ENCODE measurements around the gene LRRC51. TPM values are rescaled to one million over a fixed set of nuclear protein-coding genes. Genes with fewer than 3 reads are reported as not detected.

Gene LRRC51
- total and polyA plus RNA-seq, 3 donors from 2014 or later, result 50.8 to 200 (median 84.6) TPM

DNA sequence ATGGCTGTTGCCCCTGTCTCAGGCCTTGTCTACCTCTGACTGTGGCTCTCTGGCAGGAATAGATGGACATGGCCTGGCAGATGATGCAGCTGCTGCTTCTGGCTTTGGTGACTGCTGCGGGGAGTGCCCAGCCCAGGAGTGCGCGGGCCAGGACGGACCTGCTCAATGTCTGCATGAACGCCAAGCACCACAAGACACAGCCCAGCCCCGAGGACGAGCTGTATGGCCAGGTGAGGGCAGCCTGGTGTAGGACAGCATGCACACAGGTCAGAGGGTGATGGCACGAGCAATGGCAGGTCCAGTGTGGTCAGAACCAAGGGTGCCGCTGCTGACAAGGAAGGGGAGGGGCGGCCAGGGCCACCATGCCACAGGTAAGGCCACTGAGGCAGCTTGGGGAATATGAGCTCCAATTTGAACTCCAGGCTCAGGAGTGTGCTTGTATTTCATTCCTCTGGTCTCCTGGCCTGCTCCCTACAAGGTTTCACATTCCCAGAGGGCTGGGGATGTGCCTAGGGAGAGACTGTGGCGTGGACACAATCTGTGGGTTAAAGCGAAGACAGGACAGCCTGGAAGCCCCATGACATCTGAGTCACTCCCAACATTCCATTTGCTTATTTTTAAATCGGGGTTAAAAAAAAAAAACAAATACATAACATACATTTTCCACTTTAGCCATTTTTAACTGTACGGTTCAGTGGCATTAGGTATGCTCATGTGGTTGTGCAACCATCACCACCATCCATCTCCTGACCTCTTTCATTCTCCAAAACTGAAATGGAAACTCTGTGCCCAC lies 55.4 kb downstream of the LRRC51 start:
- WGBS, 2 donors, result 84 to 87% methylated on average over 13 to 14 of the region's 14 CpGs
- Histone ChIP-seq H3K4me3 (no peak overlapping the region), H3K27ac (no peak overlapping the region), H3K36me3 (ENCODE audit: low read depth, missing control alignments) (no peaks in the 10 kb centered on the region), H3K4me1 (no peaks in the 10 kb centered on the region), H3K9me3 (no peaks in the 10 kb centered on the region), H3K27me3 (no peaks in the 10 kb centered on the region)
- DNase-seq, result no peak
- TF ChIP-seq, protein P1, sequence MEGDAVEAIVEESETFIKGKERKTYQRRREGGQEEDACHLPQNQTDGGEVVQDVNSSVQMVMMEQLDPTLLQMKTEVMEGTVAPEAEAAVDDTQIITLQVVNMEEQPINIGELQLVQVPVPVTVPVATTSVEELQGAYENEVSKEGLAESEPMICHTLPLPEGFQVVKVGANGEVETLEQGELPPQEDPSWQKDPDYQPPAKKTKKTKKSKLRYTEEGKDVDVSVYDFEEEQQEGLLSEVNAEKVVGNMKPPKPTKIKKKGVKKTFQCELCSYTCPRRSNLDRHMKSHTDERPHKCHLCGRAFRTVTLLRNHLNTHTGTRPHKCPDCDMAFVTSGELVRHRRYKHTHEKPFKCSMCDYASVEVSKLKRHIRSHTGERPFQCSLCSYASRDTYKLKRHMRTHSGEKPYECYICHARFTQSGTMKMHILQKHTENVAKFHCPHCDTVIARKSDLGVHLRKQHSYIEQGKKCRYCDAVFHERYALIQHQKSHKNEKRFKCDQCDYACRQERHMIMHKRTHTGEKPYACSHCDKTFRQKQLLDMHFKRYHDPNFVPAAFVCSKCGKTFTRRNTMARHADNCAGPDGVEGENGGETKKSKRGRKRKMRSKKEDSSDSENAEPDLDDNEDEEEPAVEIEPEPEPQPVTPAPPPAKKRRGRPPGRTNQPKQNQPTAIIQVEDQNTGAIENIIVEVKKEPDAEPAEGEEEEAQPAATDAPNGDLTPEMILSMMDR (IDR thresholded peaks at IDR 0.05), result no peak
- TF ChIP-seq POLR2A (IDR thresholded peaks at IDR 0.05), result no peak
- intact Hi-C loops (cut with DNase I; ENCODE audit: low total_unique reads), result no loop called here

DNA sequence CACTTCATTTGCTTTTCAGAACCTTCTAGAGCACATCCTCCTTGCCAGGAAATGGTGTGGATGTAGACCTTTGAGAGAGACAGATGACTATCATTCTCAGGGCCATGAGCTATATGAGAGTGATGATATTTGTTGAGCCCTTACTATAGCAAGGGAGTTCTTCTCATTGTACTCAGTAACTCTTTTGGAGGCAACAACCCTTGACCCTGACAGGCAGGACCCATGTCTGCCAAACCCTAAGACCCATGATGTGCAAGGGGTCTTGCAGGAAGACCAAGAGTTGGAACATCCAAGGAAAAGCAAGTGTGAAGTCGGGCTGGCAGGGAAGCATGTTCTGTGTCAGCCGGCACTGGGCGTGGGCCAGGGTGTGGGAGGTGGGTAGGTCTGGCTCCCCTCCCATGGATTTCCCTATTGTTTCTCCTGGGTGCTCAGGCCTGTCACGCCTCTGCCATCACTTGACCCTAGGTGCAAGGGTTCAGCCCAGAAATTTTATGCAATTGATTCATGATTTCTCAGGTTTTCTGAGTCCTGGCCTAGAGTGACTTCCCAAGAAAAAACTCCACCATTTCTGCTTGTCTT lies 56.1 kb downstream of the LRRC51 start:
- intact Hi-C loops (cut with DNase I; ENCODE audit: low total_unique reads), result no loop called here
- H3K27me3 ChIP-seq, result no peaks in the 10 kb centered on the region
- H3K9me3 ChIP-seq, result no peaks in the 10 kb centered on the region
- no peak for TF ChIP-seq POLR2A (IDR thresholded peaks at IDR 0.05)
- TF ChIP-seq, protein P1 (IDR thresholded peaks at IDR 0.05), result no peak
- WGBS, 2 donors, result 88 to 93% methylated on average over 4 of the region's 4 CpGs
- no peak overlapping the region for H3K4me3 ChIP-seq
- no peaks in the 10 kb centered on the region for H3K36me3 ChIP-seq (ENCODE audit: low read depth, missing control alignments)
- H3K27ac ChIP-seq, result no peak overlapping the region
- H3K4me1 ChIP-seq, result no peaks in the 10 kb centered on the region
- no peak for DNase-seq

DNA sequence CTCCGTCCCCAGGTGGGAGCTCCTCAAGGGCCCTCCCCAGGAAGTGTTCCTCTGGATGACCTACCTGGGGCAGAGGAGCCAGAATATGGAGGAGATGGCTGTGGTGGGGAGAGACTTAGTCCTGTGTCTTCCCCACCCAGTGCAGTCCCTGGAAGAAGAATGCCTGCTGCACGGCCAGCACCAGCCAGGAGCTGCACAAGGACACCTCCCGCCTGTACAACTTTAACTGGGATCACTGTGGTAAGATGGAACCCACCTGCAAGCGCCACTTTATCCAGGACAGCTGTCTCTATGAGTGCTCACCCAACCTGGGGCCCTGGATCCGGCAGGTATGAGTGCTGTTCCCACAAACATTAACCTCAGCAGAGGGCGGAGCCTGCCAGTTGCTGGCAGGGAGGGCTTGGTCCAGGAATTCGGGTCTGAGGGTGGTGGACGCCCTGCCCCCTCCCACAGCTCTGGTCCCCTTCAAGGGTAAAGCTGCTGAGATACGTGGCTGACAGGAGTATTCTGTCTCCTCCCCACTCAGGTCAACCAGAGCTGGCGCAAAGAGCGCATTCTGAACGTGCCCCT lies 58.3 kb downstream of the LRRC51 start:
- Histone ChIP-seq H3K27ac (no peak overlapping the region), H3K4me1 (no peaks in the 10 kb centered on the region), H3K9me3 (no peaks in the 10 kb centered on the region), H3K4me3 (no peak overlapping the region), H3K27me3 (no peaks in the 10 kb centered on the region), H3K36me3 (ENCODE audit: low read depth, missing control alignments) (no peaks in the 10 kb centered on the region)
- TF ChIP-seq, protein P1 (IDR thresholded peaks at IDR 0.05), result no peak
- no peak for TF ChIP-seq POLR2A (IDR thresholded peaks at IDR 0.05)
- WGBS, 2 donors, result 79 to 82% methylated on average over 10 to 12 of the region's 12 CpGs
- intact Hi-C loops (cut with DNase I; ENCODE audit: low total_unique reads), result no loop called here
- no peak for DNase-seq

DNA sequence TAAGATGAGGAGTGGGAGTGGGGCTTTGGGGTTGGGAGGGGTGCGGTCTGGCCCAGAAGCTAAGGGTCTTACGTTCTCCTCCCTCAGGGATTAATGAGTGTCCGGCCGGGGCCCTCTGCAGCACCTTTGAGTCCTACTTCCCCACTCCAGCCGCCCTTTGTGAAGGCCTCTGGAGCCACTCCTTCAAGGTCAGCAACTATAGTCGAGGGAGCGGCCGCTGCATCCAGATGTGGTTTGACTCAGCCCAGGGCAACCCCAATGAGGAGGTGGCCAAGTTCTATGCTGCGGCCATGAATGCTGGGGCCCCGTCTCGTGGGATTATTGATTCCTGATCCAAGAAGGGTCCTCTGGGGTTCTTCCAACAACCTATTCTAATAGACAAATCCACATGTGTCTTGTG lies 58.9 kb downstream of the LRRC51 start:
- 87 to 88% methylated on average over 5 to 11 of the region's 11 CpGs for WGBS, 2 donors
- H3K36me3 ChIP-seq (ENCODE audit: low read depth, missing control alignments), result no peaks in the 10 kb centered on the region
- H3K27me3 ChIP-seq, result no peaks in the 10 kb centered on the region
- H3K27ac ChIP-seq, result no peak overlapping the region
- DNase-seq, result no peak
- no peak for TF ChIP-seq POLR2A (IDR thresholded peaks at IDR 0.05)
- TF ChIP-seq, protein P1 (IDR thresholded peaks at IDR 0.05), result no peak
- no peak overlapping the region for H3K4me3 ChIP-seq
- intact Hi-C loops (cut with DNase I; ENCODE audit: low total_unique reads), result no loop called here
- no peaks in the 10 kb centered on the region for H3K4me1 ChIP-seq
- H3K9me3 ChIP-seq, result no peaks in the 10 kb centered on the region

Measured in testis (tissue), 3 donors.